DMS 273 (cell line): ENCODE data around the gene KIRREL2.
"Not testable (repeated sequence)": the region's sequence is repeated elsewhere in the genome, so short reads cannot be mapped to it uniquely, and the experiment has no call there.

Source experiments
- DNase-seq: peaks from one replicate; lab custom pipeline; 2025; ENCODE audit not compliant: unreplicated experiment; lab: John Stamatoyannopoulos, UW

Gene KIRREL2

DNA sequence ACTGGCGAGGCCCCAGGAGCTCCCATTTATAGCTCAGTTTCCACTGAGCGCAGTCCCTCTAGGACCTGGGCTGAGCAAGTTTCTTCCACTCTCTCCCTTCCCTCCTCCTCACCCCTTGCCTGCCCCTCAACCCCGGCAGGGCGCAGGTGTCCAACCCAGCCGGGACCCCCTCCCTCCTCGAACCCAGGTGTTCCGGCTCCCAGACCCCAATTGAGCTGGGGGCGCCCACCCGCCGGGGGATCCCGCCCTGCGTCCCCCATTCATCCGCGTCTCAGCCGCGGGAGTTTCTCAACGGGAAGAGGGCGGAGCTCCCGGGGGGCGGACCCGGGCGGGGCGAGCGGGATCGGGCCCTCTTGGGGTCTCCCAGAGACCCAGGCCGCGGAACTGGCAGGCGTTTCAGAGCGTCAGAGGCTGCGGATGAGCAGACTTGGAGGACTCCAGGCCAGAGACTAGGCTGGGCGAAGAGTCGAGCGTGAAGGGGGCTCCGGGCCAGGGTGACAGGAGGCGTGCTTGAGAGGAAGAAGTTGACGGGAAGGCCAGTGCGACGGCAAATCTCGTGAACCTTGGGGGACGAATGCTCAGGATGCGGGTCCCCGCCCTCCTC lies at the start of gene KIRREL2:
KIRREL2 (plus strand) TSS at position 366 of the 604 bp plus-strand sequence; CDS start at position 575, 209 bp downstream.
- peak; percentile 83 for DNase-seq

DNA sequence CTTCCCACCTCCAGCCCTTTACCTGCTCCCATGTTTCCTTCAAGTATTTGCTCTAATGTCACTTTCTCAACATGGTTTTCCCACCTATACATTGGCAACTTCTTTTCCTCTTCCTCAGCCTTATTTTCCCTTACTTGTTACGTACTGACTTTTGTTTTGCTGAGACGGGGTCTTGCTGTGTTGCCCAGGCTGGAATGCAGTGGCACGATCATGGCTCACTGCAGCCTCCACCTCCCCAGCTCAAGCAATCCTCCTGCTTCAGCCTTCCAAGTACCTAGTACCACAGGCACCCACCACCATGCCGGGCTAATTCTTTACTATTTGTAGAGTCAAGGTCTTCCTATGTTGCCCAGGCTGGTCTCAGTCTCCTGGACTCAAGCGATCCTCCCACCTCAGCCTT lies 49.1 kb upstream of the KIRREL2 start:
- no peak for DNase-seq

DNA sequence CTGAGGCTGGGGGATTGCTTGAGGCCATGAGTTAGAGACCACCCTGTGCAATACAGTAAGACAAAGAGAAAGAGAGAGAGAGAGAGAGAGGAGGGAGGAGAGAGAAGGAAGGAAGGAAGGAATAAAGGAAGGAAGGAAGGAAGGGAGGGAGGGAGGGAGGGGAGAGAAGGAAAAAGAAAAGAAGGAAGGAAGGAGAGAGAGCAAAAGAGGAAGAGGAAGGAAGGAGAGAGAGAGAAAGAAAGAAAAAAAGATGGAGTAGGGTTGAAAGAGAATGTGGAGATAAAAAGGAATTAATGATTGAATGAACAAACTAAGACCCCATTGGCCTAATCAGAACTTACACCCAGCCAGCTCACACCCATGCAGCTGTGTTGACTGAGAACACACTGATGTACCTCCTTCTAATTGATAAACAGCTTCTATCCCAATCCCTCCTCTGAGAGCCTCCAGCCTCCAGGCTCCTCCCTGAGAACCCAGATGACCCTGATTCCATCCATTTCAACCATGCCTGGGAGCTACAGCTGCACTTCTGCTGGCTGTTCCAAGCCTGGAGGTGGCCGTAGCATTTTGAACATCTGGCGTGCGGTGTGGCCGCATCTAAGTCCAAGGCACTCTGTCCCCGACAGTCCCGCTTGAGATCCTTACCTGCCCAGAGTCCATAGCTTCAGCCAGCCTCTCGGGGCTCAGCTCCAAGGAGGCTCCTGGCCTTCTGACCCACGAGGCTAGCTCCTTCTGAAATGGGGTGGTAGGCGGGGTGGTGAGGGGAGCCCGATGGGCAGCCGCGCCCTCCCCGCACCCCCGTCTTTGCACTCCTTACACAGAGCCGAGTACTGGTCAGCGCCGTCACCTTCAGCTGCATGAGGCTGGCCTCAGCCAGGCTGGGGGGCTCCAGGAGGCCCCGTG lies 45.1 kb upstream of the KIRREL2 start:
- peak; percentile 26 for DNase-seq

DNA sequence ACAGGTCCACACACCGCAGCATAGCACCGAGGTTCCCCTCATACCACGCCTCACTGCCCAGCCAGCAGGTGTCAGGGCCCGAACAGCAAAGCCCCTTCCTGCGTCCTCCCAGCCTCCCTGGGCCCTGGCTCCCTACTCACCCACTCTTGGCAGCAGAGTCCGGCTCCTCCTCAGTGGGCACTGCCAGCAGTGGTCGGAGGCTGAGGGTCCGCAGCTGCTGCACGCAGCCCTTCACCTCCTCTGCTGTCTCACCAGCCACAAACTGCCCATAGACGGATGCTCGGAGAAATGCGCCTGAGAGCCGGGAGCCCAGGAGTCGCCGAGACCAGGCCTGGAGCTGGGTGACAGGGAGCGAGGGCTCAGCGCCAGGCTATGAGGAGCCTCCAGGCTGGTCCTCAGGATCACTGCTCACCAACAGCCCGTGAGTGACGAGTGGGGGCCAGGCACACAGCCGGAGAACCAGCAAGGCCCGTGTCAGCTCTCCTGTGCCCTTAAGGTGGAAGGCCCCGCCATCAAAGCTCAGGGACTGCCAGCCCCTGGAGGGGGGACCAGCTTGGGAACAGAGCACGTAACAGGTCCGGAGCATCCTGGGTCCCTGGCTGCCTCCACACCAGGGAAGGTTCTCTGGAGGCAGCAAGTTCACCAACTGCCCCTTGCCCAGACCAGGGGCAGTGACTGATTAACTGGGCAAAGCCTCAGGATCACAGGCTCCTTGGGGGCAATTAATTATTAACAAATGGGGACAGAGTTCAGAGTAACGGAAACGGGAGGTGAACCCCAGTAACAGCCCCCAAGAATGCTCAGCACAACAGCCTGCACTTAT lies 44.3 kb upstream of the KIRREL2 start, which contains the start of gene PRODH2:
PRODH2 (minus strand) TSS at position 626 of the 823 bp plus-strand sequence; CDS start at position 586, 40 bp downstream.
- DNase-seq = no peak

DNA sequence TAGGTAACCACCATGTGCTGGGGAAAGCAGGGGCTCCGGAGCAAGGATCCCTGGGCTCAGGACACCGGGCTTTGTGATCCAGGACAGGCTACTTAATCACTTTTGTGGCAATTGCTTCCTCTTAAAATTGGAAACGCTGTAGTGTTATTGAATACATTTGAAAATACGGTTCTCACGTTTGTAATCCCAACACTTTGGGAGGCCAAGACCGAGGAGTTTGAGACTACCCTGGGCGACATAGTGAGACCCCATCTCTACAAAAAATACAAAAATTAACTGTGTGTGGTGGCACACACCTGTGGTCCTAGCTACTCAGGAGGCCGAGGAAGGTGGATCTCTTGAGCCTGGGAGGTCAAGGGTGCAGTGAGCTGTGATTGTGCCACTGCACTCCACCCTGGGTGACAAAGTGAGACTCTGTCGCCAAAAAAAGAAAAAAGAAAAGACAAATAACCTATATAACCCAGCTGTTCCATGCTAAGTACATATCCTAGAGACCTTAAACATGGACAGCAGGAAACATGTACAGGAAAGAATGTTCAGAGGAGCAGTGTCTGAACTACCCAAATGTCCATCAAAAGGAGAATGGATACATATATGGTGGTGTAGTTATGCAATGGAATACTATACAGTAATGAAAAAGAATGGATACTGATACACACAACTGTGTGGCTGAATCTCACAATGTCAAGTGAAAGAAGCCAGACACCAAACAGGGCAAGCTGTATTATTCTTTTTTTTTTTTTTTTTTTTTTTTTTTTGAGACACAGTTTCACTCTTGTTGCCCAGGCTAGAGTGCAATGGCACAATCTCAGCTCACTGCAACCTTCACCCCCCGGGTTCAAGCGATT lies 43.4 kb upstream of the KIRREL2 start:
- DNase-seq = no peak

DNA sequence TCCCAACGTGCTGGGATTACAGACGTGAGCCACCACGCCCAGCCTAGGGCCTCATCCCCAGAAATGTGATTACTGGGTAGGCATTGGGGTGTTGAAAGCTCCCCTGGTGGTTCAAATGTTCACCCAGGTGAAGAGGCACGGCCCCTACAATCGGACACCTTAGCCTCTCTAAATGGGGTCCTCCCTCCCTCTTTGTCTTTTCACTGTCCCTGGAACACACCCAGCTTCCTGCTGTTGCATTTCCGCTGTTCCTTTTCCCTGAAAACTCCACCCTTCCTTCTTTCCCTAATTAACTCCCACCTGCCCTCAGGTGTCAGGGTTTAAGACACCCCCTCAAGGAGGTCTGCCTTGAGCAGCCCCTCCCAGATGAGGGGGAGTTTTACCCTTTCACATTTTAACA lies 40.4 kb upstream of the KIRREL2 start:
- no peak for DNase-seq

DNA sequence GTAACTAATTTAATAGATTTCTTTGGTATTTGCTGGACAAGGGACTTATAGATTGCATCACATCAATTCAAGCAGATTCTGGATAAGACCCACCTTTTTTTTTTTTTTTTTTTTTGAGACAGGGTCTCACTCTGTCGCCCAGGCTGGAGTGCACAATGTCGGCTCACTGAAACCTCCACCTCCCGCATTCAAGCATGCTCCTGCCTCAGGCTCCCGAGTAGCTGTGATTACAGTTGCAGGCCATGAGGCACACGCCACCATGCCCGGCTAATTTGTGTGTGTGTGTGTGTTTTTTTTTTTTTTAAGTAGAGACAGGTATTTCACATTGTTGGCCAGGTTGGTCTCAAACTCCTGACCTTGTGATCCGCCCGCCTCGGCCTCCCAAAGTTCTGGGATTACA lies 39.9 kb upstream of the KIRREL2 start:
- DNase-seq = no peak

DNA sequence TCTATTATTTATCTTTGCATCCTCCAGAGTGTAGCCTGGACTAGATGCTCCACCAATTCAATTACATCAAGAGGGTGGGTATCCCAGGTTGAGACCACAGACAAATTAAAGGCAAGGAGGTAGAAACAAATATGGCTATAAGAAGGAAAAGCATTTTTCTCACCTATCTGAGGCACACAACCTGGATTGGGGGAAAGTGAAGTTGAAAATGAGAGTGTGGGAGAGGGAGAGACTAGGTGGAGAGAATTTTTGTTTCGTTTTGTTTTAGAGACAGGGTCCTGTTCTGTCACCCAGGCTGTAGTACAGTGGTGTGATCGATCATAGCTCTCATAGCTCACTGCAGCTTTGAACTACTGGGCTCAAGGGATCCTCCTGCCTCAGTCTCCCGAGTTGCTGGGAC lies 38.3 kb upstream of the KIRREL2 start:
- DNase-seq = no peak

DNA sequence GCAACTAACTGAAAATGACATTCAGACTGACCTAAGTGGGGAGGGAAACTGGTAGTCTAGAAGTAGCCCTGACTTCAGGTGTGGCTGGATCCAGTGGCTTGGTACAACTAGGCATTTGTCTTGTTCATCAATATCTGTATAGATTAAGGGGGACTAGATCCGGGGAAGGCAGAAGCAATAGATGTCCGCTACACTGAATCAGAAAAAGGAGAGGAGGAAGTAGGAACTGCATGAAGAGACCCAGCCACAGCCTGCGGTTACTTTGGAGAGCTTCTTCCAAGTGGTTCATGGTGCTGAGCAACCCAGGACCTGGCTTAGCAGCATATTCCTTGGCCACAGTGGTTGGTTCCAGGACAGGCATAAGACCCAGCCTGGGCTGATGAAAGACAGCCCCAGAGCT lies 34.1 kb upstream of the KIRREL2 start:
- DNase-seq = no peak

DNA sequence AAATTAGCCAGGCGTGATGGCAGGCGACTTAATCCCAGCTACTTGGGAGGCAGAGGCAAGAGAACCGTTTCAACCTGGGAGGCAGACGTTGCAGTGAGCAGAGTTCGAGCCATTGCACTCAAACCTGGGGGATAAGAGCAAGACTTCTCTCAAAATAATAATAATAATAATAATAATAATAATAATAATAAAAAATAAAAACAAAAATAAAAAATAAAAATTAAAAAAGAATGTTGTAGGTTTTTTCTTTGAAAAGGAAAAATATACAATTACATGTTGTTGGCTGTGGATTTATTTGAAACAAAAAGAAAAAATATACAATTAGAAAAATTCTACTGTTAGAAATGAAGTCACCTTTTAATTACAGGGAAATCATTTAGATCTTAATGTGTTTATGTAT lies 32.6 kb upstream of the KIRREL2 start:
- no peak for DNase-seq

DNA sequence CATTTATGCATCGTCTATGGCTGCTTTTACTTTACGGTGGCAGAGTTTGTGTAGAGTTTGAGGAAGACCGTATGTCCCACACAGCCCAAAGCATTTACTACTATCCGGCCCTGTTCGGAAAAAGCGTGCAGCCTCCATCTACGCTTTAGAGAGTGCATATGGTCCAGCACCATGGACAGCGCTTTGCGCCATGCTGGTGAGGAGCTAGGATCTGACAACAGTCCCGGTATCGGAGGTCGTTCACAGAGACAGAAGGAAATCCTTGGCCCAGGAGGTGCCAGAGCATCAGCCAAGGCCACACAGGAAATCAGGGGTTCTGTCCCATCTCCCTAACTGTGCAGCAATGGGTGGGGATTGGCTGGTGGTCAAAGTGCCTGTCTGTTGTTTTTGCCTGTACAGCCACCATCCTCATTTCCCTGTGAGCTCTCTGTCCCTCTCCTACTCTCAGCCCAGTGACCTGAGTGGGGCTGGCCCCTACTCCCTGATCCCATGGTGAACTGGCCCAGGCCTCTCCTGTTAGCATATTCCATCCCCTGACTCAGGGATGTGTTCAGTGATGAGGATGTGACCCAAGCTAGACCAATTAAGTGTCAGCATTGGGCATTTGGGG lies 27.9 kb upstream of the KIRREL2 start:
- DNase-seq = peak; percentile 51

DNA sequence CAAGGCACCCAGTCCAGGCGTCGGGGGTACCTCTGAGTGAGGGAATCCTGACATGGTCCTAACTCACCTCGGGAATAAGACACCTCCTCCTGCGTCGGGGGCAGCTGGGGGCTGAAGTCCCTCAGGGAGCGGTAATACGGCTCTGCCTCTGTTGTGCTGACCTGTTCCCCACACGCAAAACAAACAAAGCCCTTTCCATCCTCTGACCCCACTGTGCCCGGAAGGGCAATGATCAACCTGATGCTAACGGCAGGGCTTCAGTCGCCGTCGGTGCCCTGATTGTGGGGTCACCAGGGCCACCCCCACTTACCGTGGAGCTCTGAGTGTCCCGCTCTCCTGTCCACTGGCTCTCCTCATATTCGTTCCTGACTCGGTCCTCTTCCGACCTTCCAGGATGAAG lies 25.7 kb upstream of the KIRREL2 start:
- no peak for DNase-seq

DNA sequence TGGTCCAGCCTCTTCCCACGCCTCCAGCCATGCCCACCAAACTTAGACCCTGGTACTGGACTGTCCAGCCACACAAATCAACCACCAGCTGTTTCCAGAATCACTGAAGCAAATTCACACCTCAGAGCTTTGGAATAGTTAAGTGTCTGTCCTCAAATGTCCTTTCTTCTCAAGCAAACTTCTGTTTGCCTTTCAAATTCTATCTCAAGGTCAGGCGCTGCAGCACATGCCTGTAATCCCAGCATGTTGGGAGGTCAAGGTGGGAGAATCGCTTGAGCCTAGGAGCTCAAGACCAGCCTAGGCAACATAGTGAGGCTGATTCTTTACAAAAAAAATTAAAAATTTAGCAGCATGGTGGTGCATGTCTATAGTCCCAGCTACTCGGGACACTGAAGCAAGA lies 24.7 kb upstream of the KIRREL2 start:
- no peak for DNase-seq

DNA sequence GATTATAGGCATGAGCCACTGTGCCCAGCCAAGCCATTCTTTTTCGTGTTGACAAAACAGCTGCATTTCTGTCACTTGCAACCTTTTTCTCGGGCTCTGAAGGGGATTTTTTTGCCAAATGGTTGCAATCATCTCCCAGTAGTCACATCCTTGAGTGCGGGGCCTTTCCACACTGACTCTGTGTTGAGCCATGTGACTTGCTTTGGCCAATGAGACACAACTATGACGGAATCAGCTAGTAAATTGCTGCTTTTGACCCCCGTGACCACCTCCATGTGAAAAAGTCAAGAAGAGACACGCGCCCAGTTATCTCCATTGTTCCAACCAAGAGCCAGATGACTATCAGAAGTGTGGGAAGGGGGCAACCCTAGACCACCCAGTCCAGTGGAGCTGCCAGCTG lies 22.7 kb upstream of the KIRREL2 start:
- DNase-seq = no peak

DNA sequence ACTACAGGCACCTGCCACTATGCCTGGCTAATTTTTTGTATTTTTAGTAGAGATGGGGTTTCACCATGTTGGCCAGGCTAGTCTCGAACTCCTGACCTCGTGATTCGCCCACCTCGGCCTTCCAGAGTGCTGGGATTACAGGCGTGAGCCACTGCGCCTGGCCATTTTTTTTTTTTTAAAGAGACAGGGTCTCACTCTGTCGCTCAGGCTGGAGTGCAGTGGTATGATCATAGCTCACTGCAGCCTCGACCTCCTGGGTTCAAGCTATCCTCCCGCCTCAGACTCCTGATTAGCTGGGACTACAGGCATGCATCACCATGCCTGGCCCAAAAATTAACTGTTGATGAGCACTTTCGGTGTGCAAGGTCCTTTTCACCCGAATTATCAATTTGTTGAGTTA lies 20.6 kb upstream of the KIRREL2 start:
- not testable (repeated sequence) for DNase-seq

DNA sequence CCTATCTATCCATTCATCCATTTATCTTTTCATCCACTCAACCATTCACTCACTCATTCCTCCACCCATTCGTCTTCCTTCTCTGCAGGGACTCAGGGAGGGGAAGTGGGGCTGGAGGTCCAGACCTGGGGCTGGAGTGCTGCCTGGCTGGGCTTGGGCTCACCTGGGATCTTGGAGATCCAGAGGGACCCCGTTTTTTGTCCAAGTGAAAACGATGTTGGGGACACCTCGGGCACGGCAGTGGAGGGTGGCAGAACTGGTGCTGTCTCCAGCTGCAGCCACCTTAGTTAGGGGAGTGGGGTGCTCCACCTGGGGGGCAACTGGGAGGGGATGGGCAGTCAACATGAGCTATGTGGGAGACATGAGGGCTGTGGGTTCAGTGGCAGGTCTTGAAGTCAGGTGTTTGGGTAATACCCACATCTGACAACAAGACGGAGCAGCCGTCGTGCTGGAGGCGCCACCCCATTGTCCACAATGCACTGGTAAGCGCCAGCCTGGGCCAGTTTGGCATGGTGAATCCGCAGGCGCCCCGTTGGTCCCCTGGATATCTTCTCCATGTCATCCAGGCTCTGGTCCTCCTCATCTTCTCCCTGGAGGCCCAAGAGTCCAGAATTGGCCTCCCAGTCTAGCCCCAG lies 14.6 kb upstream of the KIRREL2 start:
- no peak for DNase-seq

DNA sequence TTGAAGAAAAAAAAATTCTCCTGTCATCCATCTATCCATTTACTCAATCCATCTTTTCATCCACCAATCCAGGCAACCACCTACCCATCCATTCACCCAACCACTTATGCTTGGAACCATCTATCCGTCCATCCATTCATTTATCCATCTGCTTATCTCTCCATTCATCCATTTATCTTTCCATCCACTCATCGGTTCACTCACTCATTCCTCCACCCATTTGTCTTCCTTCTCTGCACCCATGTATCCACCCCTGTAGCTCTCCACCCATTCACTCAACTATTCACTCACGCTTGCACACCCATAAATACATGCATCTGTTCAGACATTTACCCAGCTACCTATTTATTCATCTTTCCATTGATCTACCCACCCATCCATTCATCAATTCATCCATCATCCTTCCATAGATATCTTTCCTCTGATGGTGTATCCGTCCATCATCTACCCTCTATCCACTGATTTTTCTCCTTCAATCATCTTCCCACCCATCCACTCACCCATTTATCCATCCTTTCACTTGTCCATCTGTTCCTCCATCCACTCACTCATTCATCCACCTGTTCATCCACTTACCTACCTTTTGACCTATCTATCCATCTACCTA lies 13.9 kb upstream of the KIRREL2 start:
- DNase-seq = no peak

DNA sequence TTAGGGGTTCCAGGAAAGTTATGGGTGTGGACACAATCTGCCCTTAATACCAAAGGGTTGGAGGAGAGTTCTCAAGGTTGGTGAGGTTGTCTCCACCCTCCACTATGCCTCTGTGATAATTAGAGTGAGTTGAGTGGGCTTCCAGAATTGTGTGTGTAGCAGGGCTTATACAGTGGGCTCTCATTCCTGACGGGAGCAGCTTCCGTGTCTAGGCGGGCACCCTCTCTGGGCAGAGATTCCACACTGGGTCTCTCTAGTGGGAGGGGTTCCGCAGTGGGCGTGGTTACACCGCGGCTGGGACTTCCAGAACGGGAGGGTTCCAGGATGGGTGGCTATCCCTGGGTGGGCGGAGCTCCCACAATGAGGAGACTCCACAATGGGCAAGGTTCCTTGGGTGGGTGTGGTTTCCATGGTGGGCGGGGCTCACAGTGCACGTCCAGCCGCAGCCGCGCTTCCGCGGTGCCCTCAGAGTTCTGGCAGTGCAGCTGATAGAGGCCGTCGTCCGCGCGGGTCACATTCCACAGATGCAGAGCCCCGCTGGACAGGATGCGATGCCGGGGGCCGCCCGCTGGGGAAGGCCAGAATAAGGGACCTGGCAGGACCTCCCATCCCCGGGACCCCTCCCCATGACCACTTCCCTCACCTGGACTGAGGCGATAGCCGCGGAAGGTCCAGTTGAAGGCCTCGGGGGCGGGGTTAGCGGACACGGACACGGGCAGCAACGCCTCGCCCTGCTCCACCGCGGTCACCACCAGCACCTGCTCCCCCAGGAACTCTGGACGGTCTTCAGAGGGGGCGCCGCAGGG lies 12.8 kb upstream of the KIRREL2 start:
- peak; percentile 45 for DNase-seq
